ENCODE results near the gene TSPO2.

DNA sequence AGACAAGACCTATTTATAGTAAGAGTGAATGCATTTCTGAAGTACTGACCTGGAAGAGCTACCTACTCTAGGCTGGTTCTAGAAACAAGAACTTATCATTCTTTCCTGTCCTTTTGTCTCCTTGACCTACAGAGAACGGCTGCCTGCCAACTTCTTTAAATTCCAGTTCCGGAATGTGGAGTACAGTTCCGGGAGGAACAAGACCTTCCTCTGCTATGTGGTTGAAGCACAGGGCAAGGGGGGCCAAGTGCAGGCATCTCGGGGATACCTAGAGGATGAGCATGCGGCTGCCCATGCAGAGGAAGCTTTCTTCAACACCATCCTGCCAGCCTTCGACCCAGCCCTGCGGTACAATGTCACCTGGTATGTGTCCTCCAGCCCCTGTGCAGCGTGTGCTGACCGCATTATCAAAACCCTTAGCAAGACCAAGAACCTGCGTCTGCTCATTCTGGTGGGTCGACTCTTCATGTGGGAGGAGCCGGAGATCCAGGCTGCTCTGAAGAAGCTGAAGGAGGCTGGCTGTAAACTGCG lies 19.0 kb downstream of the TSPO2 start:
- TF ChIP-seq, protein P1, sequence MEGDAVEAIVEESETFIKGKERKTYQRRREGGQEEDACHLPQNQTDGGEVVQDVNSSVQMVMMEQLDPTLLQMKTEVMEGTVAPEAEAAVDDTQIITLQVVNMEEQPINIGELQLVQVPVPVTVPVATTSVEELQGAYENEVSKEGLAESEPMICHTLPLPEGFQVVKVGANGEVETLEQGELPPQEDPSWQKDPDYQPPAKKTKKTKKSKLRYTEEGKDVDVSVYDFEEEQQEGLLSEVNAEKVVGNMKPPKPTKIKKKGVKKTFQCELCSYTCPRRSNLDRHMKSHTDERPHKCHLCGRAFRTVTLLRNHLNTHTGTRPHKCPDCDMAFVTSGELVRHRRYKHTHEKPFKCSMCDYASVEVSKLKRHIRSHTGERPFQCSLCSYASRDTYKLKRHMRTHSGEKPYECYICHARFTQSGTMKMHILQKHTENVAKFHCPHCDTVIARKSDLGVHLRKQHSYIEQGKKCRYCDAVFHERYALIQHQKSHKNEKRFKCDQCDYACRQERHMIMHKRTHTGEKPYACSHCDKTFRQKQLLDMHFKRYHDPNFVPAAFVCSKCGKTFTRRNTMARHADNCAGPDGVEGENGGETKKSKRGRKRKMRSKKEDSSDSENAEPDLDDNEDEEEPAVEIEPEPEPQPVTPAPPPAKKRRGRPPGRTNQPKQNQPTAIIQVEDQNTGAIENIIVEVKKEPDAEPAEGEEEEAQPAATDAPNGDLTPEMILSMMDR (IDR thresholded peaks at IDR 0.05) = no peak
- TF ChIP-seq POLR2A (IDR thresholded peaks at IDR 0.05) = no peak
